HFFc6 (cell line): ENCODE data around the gene ZBED2. TPM values are rescaled to one million over a fixed set of nuclear protein-coding genes. Genes with fewer than 3 reads are reported as not detected.
A peak's percentile ranks its signal among the peaks of the same experiment; 100 is the strongest.

Experiments used
- DNase-seq: peaks from one replicate; pipeline ENCODE4 v3.0.0-alpha.2; 2018
- H3K27ac Mint-ChIP-seq: 2 replicates; pipeline ENCODE4 v1.8.0; 2020; ENCODE audit warnings: mild to moderate bottlenecking, mixed read lengths
- H3K27me3 Mint-ChIP-seq: 2 replicates; pipeline ENCODE4 v1.8.0; 2021; ENCODE audit warnings: mild to moderate bottlenecking, moderate library complexity, mixed read lengths; ENCODE audit not compliant: insufficient read depth
- H3K36me3 Mint-ChIP-seq: 2 replicates; pipeline ENCODE4 v1.8.0; 2021; ENCODE audit warnings: low read depth, mixed read lengths
- H3K4me1 Mint-ChIP-seq: 2 replicates; pipeline ENCODE4 v1.8.0; 2020; ENCODE audit warnings: low read depth, mixed read lengths
- H3K4me3 Mint-ChIP-seq: 2 replicates; pipeline ENCODE4 v1.8.0; 2020; ENCODE audit warnings: mild to moderate bottlenecking, moderate library complexity, mixed read lengths
- H3K9me3 Mint-ChIP-seq: 2 replicates; pipeline ENCODE4 v1.8.0; 2020; ENCODE audit warnings: mild to moderate bottlenecking, mixed read lengths
- CTCF ChIP-seq: fragments of 200-600 bp; sonication (generic); IDR thresholded peaks from 2 replicates; pipeline ENCODE4 v1.5.0; 2021; ENCODE audit warnings: antibody characterized with exemption, mild to moderate bottlenecking
- total RNA-seq, 6 experiments: library from RNA; stranded (reverse); fragmentation: NEBNext Ultra II Directional; extraction: Animal tissue kit (Norgen Biotek cat#: 25700); gene quantifications; 2 replicates in 1 of 6; 3 replicates in 5 of 6; pipeline ENCODE4 v1.2.3, GENCODE V29; 2021

Gene ZBED2
- total RNA-seq, 6 experiments from 2014 or later, result 0.07 to 0.32 (median 0.20) TPM

GRCh38 chr3:111605018-111605417 is 9.9 kb upstream of the ZBED2 start:
- Mint-ChIP-seq H3K27ac (peak overlapping the region; percentile 51), H3K27me3 (no peaks in the 10 kb centered on the region), H3K36me3 (no peaks in the 10 kb centered on the region), H3K4me1 (peaks cover 57% of the 10 kb centered on the region), H3K4me3 (no peak overlapping the region), H3K9me3 (no peaks in the 10 kb centered on the region)
- TF ChIP-seq CTCF, result no peak
- peak; percentile 48 for DNase-seq

- peaks cover 49% of the 10 kb centered on the region for H3K4me1 Mint-ChIP-seq
- H3K4me3 Mint-ChIP-seq, result no peak overlapping the region
- no peaks in the 10 kb centered on the region for H3K9me3 Mint-ChIP-seq
- no peaks in the 10 kb centered on the region for H3K27me3 Mint-ChIP-seq
- no peak for TF ChIP-seq CTCF
- no peak overlapping the region for H3K27ac Mint-ChIP-seq
- H3K36me3 Mint-ChIP-seq, result no peaks in the 10 kb centered on the region
- no peak for DNase-seq
Observed at GRCh38 chr3:111604119-111604518, 9.0 kb upstream of the ZBED2 start.

GRCh38 chr3:111603679-111604078 is 8.5 kb upstream of the ZBED2 start:
- no peak for DNase-seq
- TF ChIP-seq CTCF, result no peak
- no peaks in the 10 kb centered on the region for H3K27me3 Mint-ChIP-seq
- H3K9me3 Mint-ChIP-seq, result no peaks in the 10 kb centered on the region
- H3K27ac Mint-ChIP-seq, result no peak overlapping the region
- H3K4me3 Mint-ChIP-seq, result no peak overlapping the region
- no peaks in the 10 kb centered on the region for H3K36me3 Mint-ChIP-seq
- peaks cover 45% of the 10 kb centered on the region for H3K4me1 Mint-ChIP-seq

- no peak overlapping the region for H3K27ac Mint-ChIP-seq
- H3K27me3 Mint-ChIP-seq, result no peaks in the 10 kb centered on the region
- peaks cover 42% of the 10 kb centered on the region for H3K4me1 Mint-ChIP-seq
- no peak for DNase-seq
- no peak for TF ChIP-seq CTCF
- no peaks in the 10 kb centered on the region for H3K9me3 Mint-ChIP-seq
- H3K4me3 Mint-ChIP-seq, result no peak overlapping the region
- no peaks in the 10 kb centered on the region for H3K36me3 Mint-ChIP-seq
Observed at GRCh38 chr3:111601810-111602209, 6.7 kb upstream of the ZBED2 start.

GRCh38 chr3:111598552-111598951 is 3.4 kb upstream of the ZBED2 start:
- peaks cover 47% of the 10 kb centered on the region for H3K4me1 Mint-ChIP-seq
- no peaks in the 10 kb centered on the region for H3K9me3 Mint-ChIP-seq

More at GRCh38 chr3:111598552-111598951, 3.4 kb upstream of the ZBED2 start:
- Mint-ChIP-seq H3K4me3 (no peak overlapping the region), H3K27me3 (no peaks in the 10 kb centered on the region), H3K36me3 (0 out of 2 replicates have a peak, but pooled peaks cover 3% of the 10 kb centered on the region), H3K27ac (no peak overlapping the region)
- TF ChIP-seq CTCF, result no peak
- DNase-seq, result no peak
